Right lobe of liver (tissue), 6 donors: ENCODE measurements around the gene NOTCH1. TPM values are rescaled to one million over a fixed set of nuclear protein-coding genes. Genes with fewer than 3 reads are reported as not detected.
A peak's percentile ranks its signal among the peaks of the same experiment; 100 is the strongest.

Source experiments
- ATAC-seq, 4 donors: fragments of 200-7000 bp; cut with Tn5 transposase; one replicate each; pipeline ENCODE4 v1.9.1; 2020; ENCODE audit warnings: mild to moderate bottlenecking in 4 of 4, moderate library complexity in 4 of 4
- DNase-seq, 3 donors: peaks; one replicate each; pipeline ENCODE4 v3.0.0-alpha.2; 2020
- H3K27ac ChIP-seq, 3 donors: fragments of 200-600 bp; one replicate each; pipeline ENCODE4 v1.8.0; 2022
- H3K27me3 ChIP-seq, 2 donors: fragments of 200-600 bp; one replicate each; pipeline ENCODE4 v1.8.0; 2022
- H3K36me3 ChIP-seq, 4 donors: fragments of 200-600 bp; sonication (generic) in 1 of 4; one replicate each; pipeline versions ENCODE4 v1.5.1 to v1.8.0; 2017 to 2022; ENCODE audit warnings: control low read depth in 1 of 4
- H3K4me1 ChIP-seq, 4 donors: fragments of 200-600 bp; sonication (generic) in 1 of 4; one replicate each; pipeline versions ENCODE4 v1.5.1 to v1.8.0; 2017 to 2022; ENCODE audit warnings: control low read depth in 1 of 4
- H3K4me3 ChIP-seq, 3 donors: fragments of 200-600 bp; one replicate each; pipeline ENCODE4 v1.8.0; 2022
- H3K9me3 ChIP-seq, 4 donors: fragments of 200-600 bp; sonication (generic) in 1 of 4; one replicate each; pipeline versions ENCODE4 v1.5.1 to v1.8.0; 2017 to 2022; ENCODE audit warnings: control low read depth in 1 of 4
- CTCF ChIP-seq, 4 donors: fragments of 200-600 bp in 3 of 4; fragments of 450-650 bp in 1 of 4; IDR thresholded peaks; one replicate each; pipeline versions ENCODE4 v1.5.1 to v1.8.0; 2016 to 2022; ENCODE audit warnings: antibody characterized with exemption in 4 of 4, mild to moderate bottlenecking in 2 of 4
- POLR2A ChIP-seq: fragments of 450-650 bp; IDR thresholded peaks from one replicate; pipeline ENCODE4 v1.6.1; 2017; ENCODE audit warnings: antibody characterized with exemption, mild to moderate bottlenecking
- WGBS: methylation state at CpG from one replicate; pipeline ENCODE4 v1.1.6; 2018; ENCODE audit warnings: low coverage, low lambda C conversion rate; ENCODE audit not compliant: insufficient coverage; ENCODE audit errors: missing lambda C conversion rate; 5-methylcytosine and 5-hydroxymethylcytosine counted together
- intact Hi-C, 2 donors: fragments of 100-400 bp; cut with DNase I; formaldehyde crosslinking; loops; one replicate each; pipeline versions ENCODE4 v1.11.2 to v1.14.1; 2022
- total RNA-seq, 6 experiments: library from RNA; depleted of rRNA in 2 of 6; stranded (reverse); fragments of >200 nt in 2 of 6; fragmentation: NEBNext Ultra II Directional in 3 of 6; extraction: Animal tissue kit (Norgen Biotek cat#: 25700) in 3 of 6; gene quantifications; one replicate each; pipeline versions ENCODE4 v1.1.0 to v1.2.4, GENCODE V29; 2016 to 2023
- donor health status: DM: no; HTN: yes; CAD: no.
- donor health status: DM: no; HTN: no; CAD: no.
- donor health status: DM: no; HTN: no; CAD: no.
- donor health status: DM: no; HTN: yes; CAD: no.
- donor health status: DM: no; HTN: yes; CAD: no.

NOTCH1 gene
- total RNA-seq, 6 experiments from 2014 or later: 17.4 to 26.2 (median 19.3) TPM

- no peak for ATAC-seq
- Histone ChIP-seq H3K9me3 (no peaks in the 10 kb centered on the region), H3K27ac (peak overlapping the region in 1 of 3 donors; percentile 53), H3K27me3 (no peaks in the 10 kb centered on the region), H3K4me3 (no peak overlapping the region), H3K4me1 (peaks cover 0 to 28% (median 11%) of the 10 kb centered on the region in 4 donors), H3K36me3 (peaks cover 0 to 5% (median 0%) of the 10 kb centered on the region in 4 donors)
- TF ChIP-seq POLR2A (no peak), CTCF (IDR thresholded peaks at IDR 0.05) (no peak)
- WGBS: 62% methylated on average over 19 of the region's 28 CpGs
- DNase-seq: no peak
- intact Hi-C loops: loop anchor here (10.0 kb wide), 2 partner anchors 48 to 82 kb away; no protein-coding TSS in a partner anchor
Measured at GRCh38 chr9:136542241-136543040, 3.4 kb downstream of the NOTCH1 start.

GRCh38 chr9:136541709-136542108 lies 4.1 kb downstream of the NOTCH1 start:
- H3K9me3 ChIP-seq: no peaks in the 10 kb centered on the region
- ATAC-seq: no peak
- peaks cover 0 to 5% (median 0%) of the 10 kb centered on the region in 4 donors for H3K36me3 ChIP-seq
- H3K27ac ChIP-seq: peak overlapping the region in 2 of 3 donors; percentile 14 to 53
- 48% methylated on average over 5 of the region's 16 CpGs for WGBS
- H3K4me1 ChIP-seq: peaks cover 0 to 24% (median 6%) of the 10 kb centered on the region in 4 donors
- no peaks in the 10 kb centered on the region for H3K27me3 ChIP-seq
- TF ChIP-seq CTCF (IDR thresholded peaks at IDR 0.05): no peak
- TF ChIP-seq POLR2A: no peak
- H3K4me3 ChIP-seq: no peak overlapping the region
- no peak for DNase-seq
- intact Hi-C loops: loop anchor here (10.0 kb wide), 2 partner anchors 47 to 83 kb away; no protein-coding TSS in a partner anchor

GRCh38 chr9:136541179-136541578 lies 4.7 kb downstream of the NOTCH1 start:
- ATAC-seq: no peak
- no peak overlapping the region for H3K4me3 ChIP-seq
- peaks cover 0 to 24% (median 6%) of the 10 kb centered on the region in 4 donors for H3K4me1 ChIP-seq
- H3K27ac ChIP-seq: peak overlapping the region in 2 of 3 donors; percentile 14 to 85
- no peak for TF ChIP-seq CTCF (IDR thresholded peaks at IDR 0.05)
- no peak for TF ChIP-seq POLR2A
- H3K27me3 ChIP-seq: no peaks in the 10 kb centered on the region
- H3K9me3 ChIP-seq: no peaks in the 10 kb centered on the region
- intact Hi-C loops: loop anchor here (10.0 kb wide), 2 partner anchors 46 to 84 kb away; no protein-coding TSS in a partner anchor
- peaks cover 0 to 5% (median 0%) of the 10 kb centered on the region in 4 donors for H3K36me3 ChIP-seq
- 71% methylated on average over 2 of the region's 9 CpGs for WGBS
- no peak for DNase-seq

GRCh38 chr9:136539427-136540421 lies 6.1 kb downstream of the NOTCH1 start:
- intact Hi-C loops: loop anchor here (10.0 kb wide), 2 partner anchors 45 to 85 kb away; no protein-coding TSS in a partner anchor
- DNase-seq: peak; percentile 86 to 93 (median 93)
- no peak for TF ChIP-seq CTCF (IDR thresholded peaks at IDR 0.05)
- TF ChIP-seq POLR2A: peak; percentile 45
- Histone ChIP-seq H3K27ac (peak overlapping the region; percentile 64 to 85 (median 70)), H3K36me3 (peaks cover 0 to 5% (median 0%) of the 10 kb centered on the region in 4 donors), H3K4me3 (peak overlapping the region in 1 of 3 donors; percentile 7), H3K9me3 (no peaks in the 10 kb centered on the region), H3K4me1 (peaks cover 0 to 24% (median 6%) of the 10 kb centered on the region in 4 donors), H3K27me3 (no peaks in the 10 kb centered on the region)
- 52% methylated on average over 12 of the region's 33 CpGs for WGBS
- peak; percentile 64 to 76 (median 75) for ATAC-seq
